HG02610 (cell line): ENCODE results near the gene CCDC3.
"Not testable (repeated sequence)": the region's sequence is repeated elsewhere in the genome, so short reads cannot be mapped to it uniquely, and the experiment has no call there.

ENCODE experiments used
- ATAC-seq: cut with Tn5 transposase; IDR thresholded peaks from one replicate; pipeline ENCODE4 v1.9.1; 2021; ENCODE audit warnings: mild to moderate bottlenecking, moderate library complexity; ENCODE audit not compliant: unreplicated experiment

The CCDC3 gene

DNA sequence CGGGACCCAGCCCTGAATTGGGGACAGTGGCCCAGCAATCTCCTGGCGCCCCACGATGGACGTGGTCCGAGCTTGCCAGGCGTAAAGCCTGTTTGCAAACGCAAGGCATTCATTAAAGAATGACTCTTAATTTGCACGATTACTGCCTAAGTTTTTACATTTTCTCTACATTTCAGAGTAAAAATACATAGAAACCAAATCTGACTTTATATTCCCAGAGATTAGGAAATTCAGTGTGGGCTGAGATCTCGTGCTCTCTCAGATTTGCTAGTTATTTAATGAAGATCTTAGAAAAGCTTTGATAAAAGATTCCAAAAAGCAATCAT lies 337 bp upstream of the CCDC3 start:
- ATAC-seq = no peak

DNA sequence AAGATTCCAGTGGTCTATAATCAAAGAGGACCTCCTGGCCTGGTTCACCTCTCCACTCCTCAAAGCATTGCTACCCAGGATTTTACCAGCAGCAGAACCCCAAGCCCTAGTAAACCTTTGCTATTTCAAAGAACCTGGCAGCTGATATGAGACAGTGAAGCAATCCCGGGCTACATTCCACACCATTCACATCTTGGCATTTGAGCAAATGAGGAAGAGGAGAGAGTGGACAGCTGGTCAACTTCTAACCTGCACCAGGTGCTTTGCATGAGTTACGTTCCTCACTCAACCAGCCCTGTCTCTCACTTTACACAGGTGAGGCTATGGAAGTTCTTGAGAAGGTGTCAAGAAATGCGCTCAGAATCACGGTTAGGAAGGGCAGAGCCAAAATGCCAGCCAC lies 1.1 kb downstream of the CCDC3 start:
- ATAC-seq = no peak

- ATAC-seq = no peak
Measured at GRCh38 chr10:12999849-13000248, 1.7 kb downstream of the CCDC3 start.

DNA sequence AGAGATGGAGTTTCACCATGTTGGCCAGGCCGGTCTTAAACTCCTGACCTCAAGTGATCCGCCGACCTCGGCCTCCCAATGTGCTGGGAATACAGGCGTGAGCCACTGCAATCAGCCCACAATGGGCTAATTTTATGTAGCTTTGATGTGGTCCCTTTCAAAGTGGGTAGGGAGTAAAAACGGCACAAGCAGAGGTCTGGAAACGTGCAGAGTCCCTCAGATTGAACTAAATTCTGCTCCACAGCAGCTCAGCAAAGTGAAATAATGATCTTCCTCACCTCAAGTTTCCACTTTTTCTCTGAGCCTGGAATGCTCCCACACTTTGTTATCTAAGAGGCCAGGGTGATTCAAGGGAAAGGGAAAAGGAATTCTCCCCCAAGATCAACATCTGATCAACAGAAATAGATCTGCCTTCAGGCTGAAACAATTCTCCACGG lies 6.1 kb downstream of the CCDC3 start:
- no peak for ATAC-seq

GRCh38 chr10:12993595-12993994 lies 7.9 kb downstream of the CCDC3 start:
- no peak for ATAC-seq

DNA sequence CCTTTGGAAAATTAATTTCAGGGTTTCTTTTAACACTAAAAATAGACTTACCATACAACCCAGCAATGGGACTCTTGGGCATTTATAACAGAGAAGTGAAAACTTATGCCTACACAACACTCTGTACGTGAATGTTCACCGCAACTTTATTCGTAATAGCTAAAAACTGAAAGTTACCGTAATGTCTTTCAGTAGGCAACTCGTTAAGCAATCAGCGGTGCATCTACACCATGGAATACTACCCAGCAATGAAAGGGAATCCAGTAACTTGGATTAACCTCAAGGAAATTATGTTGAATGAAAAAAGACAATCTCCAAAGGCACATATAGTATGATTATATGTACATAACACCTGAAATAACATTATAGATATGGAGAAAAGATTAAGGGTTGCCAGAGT lies 16.2 kb downstream of the CCDC3 start:
- ATAC-seq = no peak

DNA sequence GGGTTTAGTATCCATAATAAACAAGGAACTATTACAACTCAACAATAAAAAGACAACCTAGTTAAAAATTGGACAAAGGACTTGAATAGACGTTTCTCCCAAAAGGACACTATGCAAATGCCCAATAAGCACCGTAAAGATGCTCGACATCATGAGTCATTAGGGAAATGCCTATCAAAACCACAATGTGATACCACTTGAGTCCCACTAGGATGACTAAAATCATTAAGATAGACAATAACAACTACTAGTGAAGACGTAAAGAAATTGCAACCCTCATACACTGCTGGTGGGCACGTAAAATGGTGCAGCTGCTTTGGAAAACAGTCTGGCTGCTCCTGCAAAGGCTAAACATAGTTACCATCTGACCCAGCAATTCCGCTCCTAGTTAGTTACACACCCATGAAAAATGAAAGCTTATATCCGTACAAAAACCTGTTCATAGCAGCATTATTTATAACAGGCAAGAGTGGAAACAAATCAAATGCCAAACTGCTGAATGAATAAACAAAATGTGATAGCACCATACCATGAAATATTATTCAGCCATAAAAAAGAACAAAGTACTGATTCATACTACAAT lies 17.3 kb downstream of the CCDC3 start:
- no peak for ATAC-seq

DNA sequence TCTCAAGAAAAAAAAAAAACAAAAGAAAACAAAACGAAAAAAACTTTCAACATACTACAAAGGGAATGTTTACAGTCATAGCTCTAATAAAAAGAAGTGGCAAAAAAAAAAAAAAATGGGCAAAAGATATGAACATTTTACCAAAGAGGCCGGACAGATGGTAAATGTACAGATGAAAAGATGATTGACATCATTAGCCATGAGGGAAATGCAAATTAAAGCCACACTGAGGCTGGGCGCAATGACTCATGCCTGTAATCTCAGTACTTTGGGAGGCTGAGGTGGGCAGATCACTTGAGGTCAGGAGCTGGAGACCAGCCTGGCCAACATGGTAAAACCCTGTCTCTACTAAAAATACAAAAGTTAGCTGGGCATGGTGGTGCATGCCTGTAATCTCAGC lies 17.9 kb downstream of the CCDC3 start:
- ATAC-seq = not testable (repeated sequence)

DNA sequence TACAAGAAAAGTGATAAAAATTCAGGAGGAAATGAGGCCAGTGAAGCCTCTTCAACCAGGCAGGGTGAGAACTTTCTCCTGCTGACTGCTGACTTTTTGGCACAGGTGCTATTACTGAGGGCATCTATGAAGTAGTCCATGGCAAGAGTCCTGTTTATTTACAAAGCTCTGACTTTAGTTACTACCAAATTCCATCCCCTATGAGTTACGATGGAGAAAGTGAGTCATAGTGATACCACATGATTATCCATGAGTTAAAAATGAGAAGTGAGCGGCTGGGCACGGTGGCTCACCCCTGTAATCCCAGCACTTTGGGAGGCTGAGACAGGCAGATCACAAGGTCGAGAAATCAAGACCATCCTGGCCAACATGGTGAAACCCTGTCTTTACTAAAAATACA lies 19.9 kb downstream of the CCDC3 start:
- no peak for ATAC-seq

DNA sequence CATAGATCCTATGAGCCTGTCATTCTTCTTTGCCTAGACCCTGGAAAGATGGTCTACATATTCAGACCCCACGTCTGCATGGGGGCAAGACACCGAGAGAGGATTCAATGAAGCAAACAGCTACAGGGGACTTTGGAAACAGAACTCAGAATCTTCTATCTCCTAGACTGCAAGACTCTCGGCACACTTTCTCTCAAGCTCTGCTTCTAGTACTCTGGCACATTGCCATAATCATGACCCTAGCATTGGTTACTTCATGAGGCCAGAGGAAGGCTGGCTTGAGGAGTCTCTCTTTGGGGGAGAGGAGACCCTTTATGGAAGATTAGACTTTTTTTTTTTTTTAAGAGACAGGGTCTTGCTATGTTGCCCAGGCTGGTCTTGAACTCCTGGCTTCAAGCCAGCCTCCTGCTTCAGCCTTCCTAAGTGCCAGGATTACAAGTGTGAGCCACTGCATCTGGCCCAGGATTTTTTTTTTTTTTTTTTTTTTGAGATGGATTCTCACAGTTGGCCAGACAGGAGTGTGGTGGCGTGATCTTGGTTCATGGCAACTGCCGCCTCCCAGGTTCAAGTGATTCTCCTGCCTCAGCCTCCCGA lies 20.7 kb downstream of the CCDC3 start:
- no peak for ATAC-seq

GRCh38 chr10:12980102-12980661 lies 21.3 kb downstream of the CCDC3 start:
- ATAC-seq = no peak

GRCh38 chr10:12978891-12979290 lies 22.6 kb downstream of the CCDC3 start:
- no peak for ATAC-seq

GRCh38 chr10:12975906-12976305 lies 25.6 kb downstream of the CCDC3 start:
- no peak for ATAC-seq

DNA sequence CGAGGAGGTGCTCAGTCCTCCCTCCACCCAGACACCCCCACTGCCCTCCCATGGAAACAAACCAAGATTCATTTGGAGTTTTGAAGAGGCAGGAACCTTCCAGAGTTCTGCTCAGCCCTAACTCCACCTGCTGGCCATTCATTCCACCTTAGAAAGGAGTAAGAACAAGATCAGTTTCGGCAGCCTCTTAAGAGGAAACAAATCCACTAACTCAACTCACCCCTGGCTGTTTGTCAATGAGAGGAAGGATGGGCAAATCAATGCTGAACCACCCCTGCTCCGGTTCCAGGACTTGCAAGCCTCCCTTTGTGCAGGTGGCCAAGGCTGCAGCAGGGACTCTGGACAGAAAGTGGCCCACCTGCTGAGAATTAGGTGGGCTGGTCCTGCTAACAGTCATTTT lies 26.2 kb downstream of the CCDC3 start:
- ATAC-seq = no peak

GRCh38 chr10:12974491-12975199 lies 26.9 kb downstream of the CCDC3 start:
- no peak for ATAC-seq

DNA sequence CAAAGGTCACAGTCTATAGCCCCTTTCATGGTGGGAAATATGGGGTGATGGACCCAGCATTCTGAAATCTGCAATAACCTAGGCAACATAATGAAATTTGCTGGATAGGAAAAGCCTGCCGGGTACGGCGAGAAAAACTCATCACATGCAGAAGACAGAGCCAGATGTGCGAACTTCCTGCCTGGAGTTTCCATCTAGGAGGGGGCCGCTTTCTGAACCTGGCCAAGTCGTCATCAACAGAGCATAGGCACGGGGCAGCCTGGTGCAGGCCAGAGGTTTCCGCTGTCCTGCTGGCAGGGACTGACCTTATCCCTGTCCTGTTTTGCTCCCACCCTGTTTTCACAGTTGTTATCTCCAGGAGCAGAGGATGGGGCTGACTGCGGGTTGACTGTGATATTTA lies 27.4 kb downstream of the CCDC3 start:
- ATAC-seq = no peak

DNA sequence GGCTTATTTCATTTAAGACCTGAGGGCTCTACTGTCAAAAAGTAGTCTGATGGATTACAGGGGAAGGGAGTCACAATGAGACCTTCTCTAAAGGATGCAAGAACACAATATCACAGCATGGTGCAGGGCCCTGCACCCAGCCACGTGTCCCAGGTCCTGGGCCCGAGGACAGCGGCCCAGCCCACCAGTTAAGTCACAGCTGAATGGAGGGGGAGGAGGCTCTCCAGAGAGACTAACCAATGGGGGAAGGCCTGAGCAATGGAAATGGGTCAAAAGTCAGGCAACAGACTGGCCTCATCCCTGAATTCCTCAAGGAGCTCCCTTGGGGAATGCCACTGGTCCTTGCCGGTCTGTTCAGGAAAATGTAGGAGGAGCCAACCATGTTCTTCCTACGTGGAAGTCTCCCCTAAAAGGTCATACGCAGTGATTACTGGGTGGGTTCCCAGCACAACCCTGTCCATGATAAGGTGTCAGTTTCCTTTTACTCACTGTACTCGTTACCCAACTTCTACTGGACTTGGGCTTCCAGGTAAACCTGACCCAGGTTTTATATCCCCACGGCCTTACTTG lies 28.3 kb downstream of the CCDC3 start:
- no peak for ATAC-seq

DNA sequence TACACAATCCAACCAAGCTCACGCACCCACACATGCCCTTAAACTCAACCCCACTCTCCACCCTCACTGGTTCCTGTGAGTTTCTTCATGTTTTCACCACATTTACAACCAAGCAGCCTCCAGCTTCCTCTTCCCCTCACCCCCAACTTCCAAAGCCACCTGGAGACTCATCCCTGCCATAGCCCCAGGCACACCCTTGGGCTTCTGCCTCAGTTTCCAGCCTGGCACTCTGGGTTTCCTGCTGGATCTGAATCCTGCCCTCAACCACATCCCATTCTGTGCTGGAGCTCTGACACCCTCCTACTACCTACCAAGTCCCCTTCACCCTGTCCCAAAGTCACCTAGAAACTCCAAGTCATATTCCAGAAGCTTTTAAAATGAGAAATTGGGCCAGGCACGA lies 29.4 kb downstream of the CCDC3 start:
- ATAC-seq = no peak

DNA sequence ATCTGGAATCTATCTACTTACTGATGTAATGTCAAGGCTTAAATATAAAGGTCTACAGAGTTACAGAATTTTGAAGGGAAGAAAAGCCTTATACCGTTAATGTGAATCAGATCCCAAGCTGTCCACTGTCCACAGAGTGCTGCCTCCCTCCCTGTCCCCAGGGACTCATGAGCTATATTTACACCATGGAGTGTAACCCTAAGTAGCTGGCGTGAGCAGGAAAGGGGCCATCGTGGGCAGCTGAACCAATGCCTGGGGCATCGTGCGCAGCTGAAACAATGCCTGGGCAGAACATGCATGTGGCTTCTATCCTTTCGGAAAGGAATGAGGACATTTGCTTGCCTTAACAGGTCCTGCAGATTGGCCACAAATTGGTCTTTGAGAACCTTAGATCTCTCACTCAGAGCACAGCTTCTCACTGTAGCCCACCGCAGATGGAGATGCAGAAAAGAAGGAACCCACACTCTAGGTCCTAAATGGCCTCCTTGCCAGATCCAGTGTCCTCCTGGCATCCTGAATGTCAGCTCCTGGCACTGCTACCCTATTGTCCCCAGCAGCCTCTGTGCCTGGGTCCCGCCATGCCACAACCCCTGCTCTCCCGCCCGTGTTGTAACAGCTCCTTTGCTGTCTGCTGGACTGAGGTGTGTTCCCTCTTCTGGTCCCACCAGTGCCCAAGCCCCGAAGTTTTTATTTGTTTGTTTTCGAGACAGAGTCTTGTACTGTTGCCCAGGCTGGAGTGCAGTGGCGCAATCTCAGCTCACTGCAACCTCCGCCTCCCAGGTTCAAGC lies 30.3 kb downstream of the CCDC3 start:
- ATAC-seq = no peak

DNA sequence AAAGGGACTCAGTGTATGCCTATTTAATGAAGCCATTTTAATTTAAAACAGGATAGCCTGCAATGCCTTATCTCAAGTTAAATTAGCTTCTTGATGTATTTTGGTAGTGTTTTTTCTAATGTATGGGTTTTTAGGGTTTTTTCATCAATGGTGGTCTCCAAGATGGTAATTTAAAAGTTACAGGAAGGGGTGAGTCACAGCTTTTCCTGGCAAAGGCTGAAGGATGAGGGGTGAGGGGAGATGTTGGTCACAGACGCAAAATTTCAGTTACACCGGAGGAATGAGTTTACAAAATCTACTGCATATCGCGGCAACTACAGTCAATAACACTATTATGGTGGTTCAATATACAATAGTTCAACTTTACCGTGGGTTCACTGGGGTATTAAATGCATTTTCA lies 31.6 kb downstream of the CCDC3 start:
- no peak for ATAC-seq

GRCh38 chr10:12966067-12966466 lies 35.4 kb downstream of the CCDC3 start:
- no peak for ATAC-seq
